RPMI7951 (cell line): Measurements from ENCODE around the gene KRTAP5-7. TPM values are rescaled to one million over a fixed set of nuclear protein-coding genes. Genes with fewer than 3 reads are reported as not detected.
"Not testable (repeated sequence)": the region's sequence is repeated elsewhere in the genome, so short reads cannot be mapped to it uniquely, and the experiment has no call there.

Source experiments
- DNase-seq: peaks from one replicate; pipeline ENCODE4 v3.0.0-alpha.2; 2012; ENCODE audit warnings: low read depth
- total RNA-seq: library from RNA; depleted of rRNA; stranded (reverse); fragments of >200 nt; shearing (Covaris generic); gene quantifications from 2 replicates; pipeline ENCODE4 v1.2.3, GENCODE V29; 2014

Gene KRTAP5-7
- total RNA-seq, 1 experiment from 2014 or later, result not detected

GRCh38 chr11:71532036-71532610 lies 5.1 kb downstream of the KRTAP5-7 start:
- DNase-seq, result no peak

- DNase-seq, result not testable (repeated sequence)
These were observed 7.9 kb downstream of the KRTAP5-7 start for GRCh38 chr11:71534711-71535608.

- no peak for DNase-seq
These were observed 8.8 kb downstream of the KRTAP5-7 start for GRCh38 chr11:71535825-71536224.

GRCh38 chr11:71537537-71537936 lies 10.5 kb downstream of the KRTAP5-7 start:
- no peak for DNase-seq

- DNase-seq, result not testable (repeated sequence)
These were observed 11.1 kb downstream of the KRTAP5-7 start, which contains the start of gene KRTAP5-8 for GRCh38 chr11:71537977-71538665. KRTAP5-8 (plus strand) TSS chr11:71538025; CDS start chr11:71538056, 31 bp downstream.

DNA sequence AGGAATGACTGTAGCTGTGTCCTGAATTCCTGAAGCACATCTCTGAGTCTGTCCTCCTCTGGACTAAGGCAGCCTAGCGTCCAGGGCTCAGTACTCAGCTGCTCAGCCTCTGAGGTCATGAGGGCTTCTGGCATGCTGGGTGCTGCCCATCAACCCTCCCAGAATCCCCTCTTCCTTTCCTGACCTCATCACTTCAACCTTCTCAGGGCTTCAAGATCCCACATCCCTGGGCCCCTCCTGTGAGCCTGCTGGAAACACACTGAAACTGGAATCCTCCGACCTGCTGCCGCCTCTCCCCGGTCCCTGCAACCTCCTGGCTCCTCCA lies 11.6 kb downstream of the KRTAP5-7 start:
- DNase-seq, result no peak

- DNase-seq, result no peak
These were observed 11.9 kb downstream of the KRTAP5-7 start for GRCh38 chr11:71539017-71539416.

- not testable (repeated sequence) for DNase-seq
These were observed 12.9 kb downstream of the KRTAP5-7 start for GRCh38 chr11:71539971-71540370.

GRCh38 chr11:71540521-71541304 lies 13.6 kb downstream of the KRTAP5-7 start:
- not testable (repeated sequence) for DNase-seq

GRCh38 chr11:71542382-71542781 lies 15.3 kb downstream of the KRTAP5-7 start:
- DNase-seq, result no peak

DNA sequence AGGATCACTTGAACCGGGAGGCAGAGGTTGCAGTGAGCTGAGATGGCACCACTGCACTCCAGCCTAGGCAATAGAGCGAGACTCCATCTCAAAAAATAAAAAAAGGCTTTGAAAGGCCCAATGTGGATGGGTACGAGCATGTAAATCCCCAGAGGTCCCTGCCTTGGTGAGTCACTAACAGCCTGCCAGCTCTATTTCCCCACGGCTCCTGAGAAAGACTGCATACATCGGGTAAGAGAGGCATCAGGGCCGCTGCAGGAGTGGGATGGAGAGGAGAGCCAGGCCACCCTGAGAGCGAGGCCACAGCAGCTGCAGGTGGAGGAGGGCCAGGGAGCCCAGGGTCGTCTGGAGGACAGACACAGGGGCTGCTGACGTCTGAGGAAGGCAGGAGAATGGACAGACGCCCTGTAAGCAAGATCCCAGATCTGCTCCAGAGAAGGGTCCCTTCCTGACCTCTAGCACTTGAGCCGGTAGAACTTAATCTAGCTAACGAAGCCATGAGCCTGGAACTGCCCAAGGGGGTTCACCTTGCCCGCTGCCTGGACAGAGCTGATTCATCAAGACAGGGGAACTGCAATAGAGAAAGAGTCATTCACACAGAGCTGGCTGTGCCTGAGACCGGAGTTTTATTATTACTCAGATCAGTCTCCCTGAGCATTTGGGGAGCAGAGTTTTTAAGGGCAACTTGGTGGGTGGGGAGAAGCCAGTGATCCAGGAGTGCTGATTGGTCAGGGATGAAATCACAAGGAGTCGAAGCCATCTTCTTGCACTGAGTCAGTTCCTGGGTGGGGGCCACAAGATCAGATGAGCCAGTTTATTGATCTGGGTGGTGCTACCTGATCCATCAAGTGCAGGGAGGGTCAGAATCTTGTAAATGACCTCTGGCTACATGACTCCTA lies 16.1 kb downstream of the KRTAP5-7 start:
- no peak for DNase-seq

DNA sequence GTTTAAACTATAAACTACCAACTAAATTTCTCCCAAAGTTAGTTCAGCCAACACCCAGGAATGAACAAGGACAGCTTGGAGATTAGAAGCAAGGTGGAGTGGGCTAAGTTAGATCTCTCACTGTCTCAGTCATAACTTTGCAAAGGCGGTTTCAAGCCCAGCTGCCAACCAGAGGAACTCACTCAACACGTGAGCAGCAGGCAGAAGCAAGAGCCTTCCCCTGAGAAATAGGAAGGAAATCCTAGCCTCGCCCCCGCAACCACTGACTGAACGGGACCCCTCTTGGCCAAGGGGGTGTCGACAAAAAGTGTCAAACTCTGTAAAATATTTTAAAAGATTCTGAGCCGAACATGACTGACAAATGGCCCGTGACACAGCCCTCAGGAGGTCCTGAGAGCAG lies 16.8 kb downstream of the KRTAP5-7 start:
- DNase-seq, result no peak

GRCh38 chr11:71544525-71545214 lies 17.6 kb downstream of the KRTAP5-7 start:
- DNase-seq, result no peak

GRCh38 chr11:71545405-71545966 lies 18.4 kb downstream of the KRTAP5-7 start:
- no peak for DNase-seq

DNA sequence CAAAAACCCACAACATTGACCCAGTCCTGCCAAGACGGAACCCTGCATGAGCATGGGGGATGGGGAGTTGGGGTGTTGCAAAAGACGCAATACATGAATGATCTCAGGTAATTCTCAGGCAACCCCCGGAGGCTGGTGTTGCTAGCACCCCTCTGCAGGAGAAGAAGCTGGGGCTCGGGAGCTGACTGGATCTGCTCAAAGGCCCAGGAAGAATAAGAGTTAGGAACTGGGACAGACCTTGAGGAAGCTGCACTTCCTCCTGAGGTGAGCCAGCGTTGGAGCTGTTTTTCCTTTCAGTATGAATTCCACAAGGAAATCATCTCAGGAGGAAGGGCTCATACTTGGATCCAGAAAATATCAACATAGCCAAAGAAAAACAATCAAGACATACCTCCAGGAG lies 21.1 kb downstream of the KRTAP5-7 start, which contains the start of gene KRTAP5-9:
Gene KRTAP5-9, plus strand, starts transcription at position 301 of the 400 bp plus-strand sequence. CDS start 238 bp downstream, outside the sequence.
- DNase-seq, result no peak

GRCh38 chr11:71548716-71549151 lies 21.7 kb downstream of the KRTAP5-7 start:
- DNase-seq, result no peak

DNA sequence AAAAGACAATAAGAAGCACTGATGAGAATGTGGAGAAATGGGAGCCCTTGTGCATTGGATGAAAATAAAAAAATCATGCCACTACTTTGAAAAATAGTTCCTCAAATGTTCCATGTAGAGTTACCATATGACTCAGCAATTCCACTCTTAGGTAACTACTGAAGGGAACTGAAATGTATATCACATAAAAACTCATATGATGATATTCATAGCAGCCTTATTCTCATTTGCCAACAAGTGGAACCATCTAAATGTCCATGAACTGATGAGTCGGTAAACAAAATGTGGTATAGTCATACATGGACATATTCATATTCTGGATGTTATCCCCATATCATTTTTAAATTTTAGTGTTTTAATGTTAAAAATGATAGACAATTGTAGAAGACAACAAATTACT lies 24.6 kb downstream of the KRTAP5-7 start:
- DNase-seq, result no peak

DNA sequence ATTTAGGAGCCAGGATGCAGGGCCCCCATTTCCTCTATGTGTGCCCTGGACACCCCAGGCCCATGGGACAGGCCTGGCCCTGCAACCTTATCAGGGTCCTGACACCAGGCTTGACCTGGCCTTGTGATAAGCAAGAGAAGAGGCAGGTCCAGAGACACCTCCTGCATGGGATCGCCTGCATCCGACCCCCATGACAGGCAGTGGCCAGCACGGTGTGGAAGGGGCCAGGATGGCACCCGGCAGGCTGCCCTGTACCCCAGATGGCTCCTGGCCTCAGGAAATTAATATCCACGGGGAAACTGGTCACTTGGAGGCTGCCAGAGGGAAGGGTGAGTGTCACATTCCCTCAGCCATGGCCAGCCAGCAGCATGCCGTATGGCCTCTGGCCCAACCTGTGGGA lies 27.9 kb downstream of the KRTAP5-7 start:
- DNase-seq, result no peak

DNA sequence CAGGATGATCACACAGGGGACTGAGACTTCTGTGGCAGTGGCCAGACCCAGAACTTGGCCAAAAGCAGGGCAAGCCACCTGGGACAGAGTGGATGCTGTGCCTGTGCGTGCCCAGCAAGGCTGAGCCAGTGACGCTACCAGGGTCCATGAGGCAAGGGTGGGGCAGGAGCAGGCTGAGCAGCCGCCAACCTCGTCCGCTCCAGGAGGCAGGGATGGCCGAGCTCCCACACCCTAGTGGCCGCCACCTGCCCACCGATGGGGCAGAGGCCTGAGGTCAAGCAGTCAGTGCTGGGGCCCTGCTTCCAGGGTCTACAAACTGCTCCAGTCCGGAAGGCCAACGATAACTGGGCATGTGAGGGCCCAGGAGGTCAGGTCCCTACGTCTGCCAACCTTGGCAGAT lies 28.4 kb downstream of the KRTAP5-7 start:
- DNase-seq, result no peak

DNA sequence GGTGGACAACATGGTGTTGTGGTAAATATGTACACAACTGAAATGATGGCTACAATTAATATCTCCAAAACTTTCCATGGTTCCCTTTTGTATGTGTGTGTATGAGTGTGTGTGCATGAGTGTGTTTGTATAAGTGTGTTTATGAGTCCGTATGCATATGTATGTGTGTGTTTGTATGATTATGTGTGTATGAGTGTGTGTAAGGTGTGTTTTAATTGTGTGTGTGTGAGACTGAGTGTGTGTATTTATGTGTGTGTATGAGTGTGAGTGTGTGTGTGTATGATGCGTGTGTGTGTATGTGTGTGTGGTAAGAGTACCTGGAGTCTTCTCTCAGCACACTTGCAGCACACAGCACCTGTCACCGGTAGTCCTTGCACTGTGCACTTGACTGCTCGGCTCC lies 29.0 kb downstream of the KRTAP5-7 start:
- no peak for DNase-seq
